HG03521 (cell line): ENCODE measurements around the gene RBBP4.
"Not testable (repeated sequence)": the region's sequence is repeated elsewhere in the genome, so short reads cannot be mapped to it uniquely, and the experiment has no call there.

Experiments
- ATAC-seq: cut with Tn5 transposase; IDR thresholded peaks from one replicate; pipeline ENCODE4 v1.9.1; 2021; ENCODE audit warnings: mild to moderate bottlenecking, moderate library complexity; ENCODE audit not compliant: unreplicated experiment

RBBP4 gene

GRCh38 chr1:32685498-32685897 lies 34.5 kb downstream of the RBBP4 start:
- ATAC-seq: no peak

GRCh38 chr1:32686387-32686786 lies 35.4 kb downstream of the RBBP4 start:
- ATAC-seq: no peak

- ATAC-seq: no peak
These were observed 42.6 kb downstream of the RBBP4 start for GRCh38 chr1:32693455-32694174.

GRCh38 chr1:32695098-32695904 lies 44.3 kb downstream of the RBBP4 start:
- ATAC-seq: no peak

GRCh38 chr1:32696041-32696440 lies 45.0 kb downstream of the RBBP4 start:
- no peak for ATAC-seq

GRCh38 chr1:32696996-32697395 lies 46.0 kb downstream of the RBBP4 start:
- ATAC-seq: not testable (repeated sequence)

- ATAC-seq: no peak
These were observed 50.5 kb downstream of the RBBP4 start for GRCh38 chr1:32701421-32701911.

- no peak for ATAC-seq
These were observed 51.1 kb downstream of the RBBP4 start for GRCh38 chr1:32701951-32702598.

- no peak for ATAC-seq
These were observed 51.8 kb downstream of the RBBP4 start, which contains the start of gene SYNC for GRCh38 chr1:32702599-32703478. Gene SYNC (minus strand): TSS chr1:32702770. CDS start chr1:32702660, 110 bp downstream.

- ATAC-seq: no peak
These were observed 52.7 kb downstream of the RBBP4 start for GRCh38 chr1:32703479-32704291.

GRCh38 chr1:32705516-32705915 lies 54.5 kb downstream of the RBBP4 start:
- ATAC-seq: no peak

GRCh38 chr1:32706491-32706890 lies 55.5 kb downstream of the RBBP4 start:
- ATAC-seq: no peak

- no peak for ATAC-seq
These were observed 58.1 kb downstream of the RBBP4 start for GRCh38 chr1:32709075-32709474.

GRCh38 chr1:32709476-32709875 lies 58.5 kb downstream of the RBBP4 start:
- ATAC-seq: no peak

- not testable (repeated sequence) for ATAC-seq
These were observed 60.2 kb downstream of the RBBP4 start for GRCh38 chr1:32711221-32711620.

GRCh38 chr1:32713081-32713480 lies 62.1 kb downstream of the RBBP4 start:
- no peak for ATAC-seq

GRCh38 chr1:32714277-32714676 lies 63.3 kb downstream of the RBBP4 start:
- no peak for ATAC-seq

- ATAC-seq: no peak
These were observed 64.9 kb downstream of the RBBP4 start for GRCh38 chr1:32715901-32716311.

GRCh38 chr1:32716312-32717148 lies 65.5 kb downstream of the RBBP4 start:
- no peak for ATAC-seq
